NCI-H2029 treated with DMSO at 0.1 percent for 48 hours (cell line): ENCODE measurements around the gene STX11.

Source experiments
- DNase-seq: peaks from one replicate; lab custom pipeline; 2025; lab: John Stamatoyannopoulos, UW

The STX11 gene

DNA sequence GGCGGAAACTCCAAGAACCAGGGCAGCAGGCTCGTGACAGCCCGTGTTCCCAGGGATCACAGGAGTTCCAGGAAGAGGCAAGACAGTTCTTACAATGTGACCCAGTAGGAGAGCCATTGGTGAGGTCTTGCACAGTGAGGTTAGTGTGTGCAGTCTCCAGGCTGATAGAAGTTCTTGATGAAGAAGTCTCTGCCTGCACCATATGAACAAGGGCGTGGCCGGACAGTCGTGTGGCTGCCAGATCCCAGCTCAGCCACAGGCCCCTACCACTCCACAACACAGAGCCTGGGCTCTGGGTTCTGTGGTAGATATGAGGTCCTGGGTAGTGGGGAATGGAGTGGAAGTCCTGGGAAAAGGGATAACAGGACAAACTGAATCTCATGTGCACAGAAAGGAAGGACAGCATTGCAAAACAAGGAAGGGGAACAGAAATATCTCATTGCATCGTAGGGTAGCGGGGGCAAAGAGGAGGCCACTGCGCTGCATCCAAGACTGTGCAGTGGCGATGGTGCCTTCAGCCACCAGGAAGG is 65.2 kb downstream of the STX11 start:
- no peak for DNase-seq

DNA sequence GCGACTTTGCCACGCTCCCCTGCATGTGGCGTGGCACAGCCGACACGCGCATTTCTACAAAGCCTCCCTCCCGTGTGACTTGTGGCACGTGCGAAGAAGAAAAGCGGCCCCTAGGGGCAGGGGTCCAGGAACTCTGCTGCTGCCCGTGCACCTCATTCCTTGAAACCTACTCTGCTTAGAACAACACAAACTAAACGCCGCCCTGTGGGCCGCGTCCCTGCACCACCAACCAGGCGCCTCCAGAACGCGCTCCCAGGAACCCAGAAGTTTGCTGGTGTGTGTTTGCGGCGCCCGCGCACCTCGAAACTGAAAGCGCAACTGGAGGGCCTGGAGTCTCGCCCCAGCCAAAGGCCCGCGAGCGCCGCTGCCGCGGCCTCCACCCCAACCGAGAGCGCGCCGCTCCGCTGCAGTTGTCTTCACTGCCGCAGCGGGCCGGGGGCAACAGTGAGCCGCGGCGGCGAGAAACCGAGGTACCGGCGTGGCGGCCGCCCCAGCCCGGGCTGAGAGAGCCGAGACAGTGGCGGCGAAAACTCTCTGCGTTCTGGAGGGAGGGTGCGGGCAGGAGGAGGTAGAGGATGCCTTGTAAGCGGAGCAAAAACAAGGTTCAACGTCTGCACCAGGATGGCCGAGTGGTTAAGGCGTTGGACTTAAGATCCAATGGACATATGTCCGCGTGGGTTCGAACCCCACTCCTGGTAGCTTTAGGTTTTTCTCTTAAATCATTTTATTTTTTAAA is 65.8 kb downstream of the STX11 start:
- DNase-seq: peak; percentile 64

DNA sequence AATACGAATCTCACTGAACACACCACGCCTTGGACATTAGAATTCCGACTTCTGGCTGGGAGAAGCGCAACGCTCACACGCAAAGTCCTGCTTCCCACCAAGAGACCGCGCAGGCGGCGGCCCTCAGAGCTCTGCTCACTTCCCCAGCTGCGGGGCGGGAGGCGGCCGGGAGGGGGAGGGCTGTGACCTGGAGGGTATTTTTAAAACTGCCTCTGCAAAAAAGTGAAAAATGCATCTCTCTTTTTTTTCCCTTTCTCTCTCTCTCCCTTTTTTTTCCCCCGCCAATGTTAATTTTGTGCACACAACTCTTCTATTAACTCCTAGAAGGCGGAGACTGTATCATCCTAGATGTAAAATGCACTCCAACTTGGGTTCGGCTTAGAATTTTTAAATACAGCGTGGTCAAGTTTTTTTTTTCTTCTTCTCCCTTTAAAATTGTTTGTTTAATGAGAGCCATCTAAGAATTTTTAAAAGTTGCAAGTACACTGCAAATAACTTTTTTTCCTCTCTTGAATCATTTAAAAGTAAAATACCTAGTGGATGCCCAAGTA is 66.4 kb downstream of the STX11 start:
- DNase-seq: no peak

GRCh38 chr6:144217264-144217663 is 66.9 kb downstream of the STX11 start:
- DNase-seq: no peak

- no peak for DNase-seq
These were observed 67.5 kb downstream of the STX11 start for GRCh38 chr6:144217797-144218196.

DNA sequence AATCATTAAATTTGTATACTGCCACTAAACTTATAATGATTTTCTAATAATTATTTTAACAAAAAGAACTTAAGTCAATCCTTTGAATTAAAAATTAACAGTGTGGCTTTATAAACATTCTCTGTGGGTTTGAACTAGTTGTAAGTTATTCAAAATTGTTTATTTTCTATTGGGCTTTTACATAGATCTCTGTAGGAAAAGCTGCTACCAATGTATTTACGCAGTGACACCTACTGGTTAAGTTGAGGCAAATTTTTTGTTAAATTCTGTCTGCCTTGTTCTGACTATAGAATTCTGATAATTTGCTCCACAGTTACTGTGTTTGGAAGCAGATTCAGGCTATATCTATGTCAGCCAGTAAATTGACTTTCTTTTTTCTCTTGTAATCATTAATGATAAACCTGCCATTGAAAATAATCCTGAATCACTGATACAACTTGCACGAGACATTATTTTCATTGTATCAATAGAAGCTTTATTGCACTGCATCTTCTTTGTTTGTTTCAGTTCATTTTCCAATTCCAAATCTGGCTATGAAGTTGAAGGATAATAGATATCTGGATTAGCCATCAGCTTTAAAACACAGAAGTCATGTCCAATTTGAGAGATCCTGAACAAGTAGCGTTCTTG is 68.9 kb downstream of the STX11 start:
- DNase-seq: no peak

GRCh38 chr6:144220031-144220790 is 69.9 kb downstream of the STX11 start:
- no peak for DNase-seq

GRCh38 chr6:144223686-144224085 is 73.4 kb downstream of the STX11 start:
- no peak for DNase-seq

DNA sequence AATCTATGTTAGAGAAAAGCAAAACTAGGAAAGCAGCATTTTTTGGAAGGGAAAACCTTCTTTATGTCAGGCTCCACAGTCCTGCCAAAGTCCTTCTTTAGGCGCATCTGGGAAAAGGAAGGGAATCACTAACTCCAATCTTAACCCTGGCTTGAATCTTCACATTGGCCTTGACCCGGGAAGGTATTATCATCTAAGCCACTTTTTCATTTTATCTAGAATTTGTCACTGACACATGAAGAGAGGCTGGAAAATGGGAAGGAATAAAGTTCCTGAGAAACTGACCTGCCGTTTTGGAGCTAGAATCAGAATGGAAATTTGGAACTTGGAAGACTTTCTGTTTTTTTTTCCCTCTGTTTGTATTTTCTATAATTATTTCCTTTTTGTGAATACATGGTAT is 81.4 kb downstream of the STX11 start:
- no peak for DNase-seq

GRCh38 chr6:144232176-144232831 is 82.0 kb downstream of the STX11 start:
- DNase-seq: no peak

DNA sequence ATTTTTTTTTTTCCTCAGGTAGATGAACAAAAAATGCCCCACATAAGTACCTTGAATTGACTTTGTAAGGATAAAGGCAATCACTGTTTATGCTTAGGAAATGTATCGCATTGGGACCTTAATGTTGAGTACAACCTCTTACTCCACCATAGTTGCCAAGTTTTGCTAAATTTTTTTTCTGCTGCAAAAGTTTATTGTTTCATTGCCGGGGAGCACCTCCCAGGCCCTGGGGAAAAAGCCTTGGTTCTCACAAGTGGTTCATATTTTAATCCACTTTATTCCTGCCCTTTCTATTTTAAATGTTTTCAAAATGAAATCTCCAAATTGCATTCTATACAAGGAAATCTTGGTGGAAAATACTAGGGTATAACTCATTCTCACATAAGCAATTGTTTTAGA is 82.5 kb downstream of the STX11 start:
- no peak for DNase-seq

DNA sequence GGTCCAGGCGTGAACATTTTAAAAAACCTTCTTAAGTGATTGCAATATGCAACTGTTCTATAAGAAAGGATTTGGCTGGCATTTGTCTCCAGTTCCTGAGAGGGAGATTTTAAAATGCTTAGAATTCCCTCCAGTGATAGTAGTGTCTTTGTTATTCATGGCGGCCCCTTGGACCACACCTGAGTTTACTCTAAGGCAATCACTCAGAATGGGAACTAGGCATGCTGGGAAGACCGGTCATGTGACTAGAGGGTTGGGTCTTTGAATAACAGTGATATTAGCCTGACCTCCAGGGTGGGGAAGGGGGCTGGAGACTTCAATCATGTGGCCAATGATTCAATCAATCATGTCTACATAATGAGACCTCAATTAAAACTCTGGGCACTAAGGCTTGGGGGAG is 84.1 kb downstream of the STX11 start:
- no peak for DNase-seq

DNA sequence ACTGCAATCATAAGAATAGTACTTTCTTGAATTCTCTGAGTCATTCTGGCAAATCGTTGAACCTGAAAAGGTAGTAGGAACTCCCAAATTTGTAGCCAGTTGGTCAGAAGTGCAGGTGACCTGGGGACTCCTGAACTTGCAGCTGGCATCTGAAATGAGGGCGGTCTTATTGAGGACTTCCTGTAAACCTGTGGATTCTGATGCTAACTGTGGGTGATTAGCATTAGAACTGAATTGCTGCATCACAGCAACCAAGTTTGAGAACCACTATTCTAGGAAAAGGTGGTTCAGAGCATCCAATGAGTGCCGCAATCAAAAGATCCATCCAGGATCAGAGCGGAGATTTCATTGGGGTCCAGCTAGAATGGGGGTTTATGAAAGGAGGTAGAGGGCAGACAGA is 84.6 kb downstream of the STX11 start:
- no peak for DNase-seq
